ENCODE results near the gene RAB43.
"Not testable (repeated sequence)": the region's sequence is repeated elsewhere in the genome, so short reads cannot be mapped to it uniquely, and the experiment has no call there.

The RAB43 gene

GRCh38 chr3:129081503-129081902 lies 40.1 kb downstream of the RAB43 start:
- H3K27ac ChIP-seq = no peak overlapping the region

GRCh38 chr3:129078510-129078909 lies 43.1 kb downstream of the RAB43 start:
- H3K27ac ChIP-seq = no peak overlapping the region
- TF ChIP-seq CTCF (conservative IDR thresholded peaks at IDR 0.05) = no peak

More at GRCh38 chr3:129081503-129081902, 40.1 kb downstream of the RAB43 start:
- no peak for TF ChIP-seq CTCF (conservative IDR thresholded peaks at IDR 0.05)

DNA sequence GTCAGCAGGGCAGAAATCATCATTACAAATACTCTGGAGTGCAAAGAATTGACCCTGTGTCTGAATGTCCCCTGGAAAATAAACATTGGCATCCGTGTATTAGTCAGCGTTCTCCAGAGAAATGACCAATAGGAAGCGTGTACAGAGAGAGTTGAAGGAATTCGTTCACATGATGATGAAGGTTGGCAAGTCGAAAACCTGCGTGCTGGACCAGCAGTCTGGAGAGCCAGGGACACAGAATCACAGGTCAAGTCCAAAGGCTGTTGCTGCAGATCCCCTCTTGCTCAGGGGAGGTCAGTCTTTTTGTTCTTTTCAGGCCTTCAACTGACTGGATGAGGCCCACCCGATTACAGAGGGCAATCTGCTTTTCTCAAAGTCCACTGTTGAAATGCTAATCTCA lies 44.4 kb downstream of the RAB43 start:
- TF ChIP-seq CTCF (conservative IDR thresholded peaks at IDR 0.05) = no peak
- no peak overlapping the region for H3K27ac ChIP-seq

DNA sequence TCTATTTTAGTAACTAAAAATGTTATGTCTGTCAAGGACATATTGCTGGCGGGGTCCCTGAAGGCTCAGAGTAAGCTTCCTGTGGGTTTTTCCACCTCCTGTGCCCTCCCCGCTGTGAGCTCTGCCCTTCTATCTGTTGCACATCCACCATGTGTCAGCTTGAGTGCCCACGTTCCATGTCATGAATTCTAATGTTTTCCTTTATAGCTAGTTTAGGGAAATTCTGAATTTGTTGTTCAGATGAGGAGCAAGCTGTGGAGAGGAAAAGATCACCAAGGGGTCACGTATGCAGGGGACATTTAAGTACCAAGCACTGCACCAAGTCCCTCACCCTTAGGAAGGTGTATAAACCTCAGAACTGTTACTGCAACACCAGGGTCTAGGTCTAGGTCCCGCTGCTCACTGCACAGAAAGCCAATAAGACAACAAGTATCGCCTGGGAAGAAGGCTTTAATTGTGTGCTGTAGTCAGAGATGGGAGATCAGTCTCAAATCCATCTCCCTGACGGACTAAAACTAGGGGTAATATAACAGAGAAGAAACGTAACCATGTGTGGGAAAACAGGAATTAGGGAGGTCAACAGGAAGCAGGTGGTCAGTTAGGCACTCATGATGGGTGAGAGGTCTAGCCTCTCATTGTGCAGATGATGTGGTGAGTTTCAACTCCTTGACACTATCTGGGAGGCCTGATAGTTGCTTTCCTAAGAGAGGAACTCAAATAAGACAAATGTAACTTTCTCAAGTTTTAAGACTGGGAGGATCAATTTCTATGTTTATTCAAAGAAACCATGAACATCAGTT lies 51.3 kb downstream of the RAB43 start:
- no peak overlapping the region for H3K27ac ChIP-seq
- no peak for TF ChIP-seq CTCF (conservative IDR thresholded peaks at IDR 0.05)

- H3K27ac ChIP-seq = not testable (repeated sequence)
Observed at GRCh38 chr3:129069313-129070085, 52.1 kb downstream of the RAB43 start.

DNA sequence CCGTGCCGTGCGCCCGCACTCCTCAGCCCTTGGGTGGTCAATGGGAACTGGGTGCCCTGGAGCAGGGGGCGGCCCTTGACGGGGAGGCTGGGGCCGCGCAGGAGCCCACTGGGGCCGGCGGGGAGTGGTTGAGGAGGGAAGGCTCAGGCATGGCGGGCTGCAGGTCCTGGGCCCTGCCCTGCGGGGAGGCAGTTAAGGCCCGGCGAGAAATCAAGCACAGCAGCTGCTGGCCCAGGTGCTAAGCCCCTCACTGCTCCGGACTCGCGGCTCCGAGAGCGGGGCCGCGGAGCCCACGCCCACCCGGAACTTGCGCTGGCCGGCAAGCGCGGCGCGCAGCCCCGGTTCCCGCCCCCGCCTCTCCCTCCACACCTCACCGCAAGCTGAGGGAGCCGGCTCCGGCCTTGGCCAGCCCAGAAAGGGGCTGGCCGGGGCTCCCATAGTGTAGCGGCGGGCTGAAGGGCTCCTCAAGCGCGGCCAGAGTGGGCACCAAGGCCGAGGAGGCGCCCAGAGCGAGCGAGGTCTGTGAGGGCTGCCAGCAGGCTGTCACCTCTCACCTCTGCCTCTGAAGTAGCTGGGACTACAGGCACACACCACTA lies 53.2 kb downstream of the RAB43 start:
- peak overlapping the region; percentile 82 for H3K27ac ChIP-seq
- TF ChIP-seq CTCF (conservative IDR thresholded peaks at IDR 0.05) = no peak

GRCh38 chr3:129067719-129068118 lies 53.9 kb downstream of the RAB43 start:
- peak overlapping the region; percentile 82 for H3K27ac ChIP-seq

- no peak for TF ChIP-seq CTCF (conservative IDR thresholded peaks at IDR 0.05)
- peak overlapping the region; percentile 82; the same call in 1 of the 2 replicates for H3K27ac ChIP-seq
Observed at GRCh38 chr3:129065720-129066073, 55.9 kb downstream of the RAB43 start.

Measured in VCaP (cell line).